ENCODE measurements around the gene LRP1B.

GRCh38 chr2:141226560-141226959 lies 904.3 kb downstream of the LRP1B start:
- no peak for TF ChIP-seq TOX (CRISPR knock-in tag; IDR thresholded peaks at IDR 0.05; ENCODE audit: borderline replicate concordance)
- no peak for TF ChIP-seq GLIS3 (CRISPR knock-in tag; IDR thresholded peaks at IDR 0.05)

Measured in SK-N-SH treated with all-trans-retinoic acid at 6 μM for 48 hours (cell line).